MM.1S (cell line): ENCODE data around the gene ADAMTSL1.

Source experiments
- CTCF ChIP-seq: fragments of 300-600 bp; sonication (generic); IDR thresholded peaks from 2 replicates; pipeline ENCODE4 v1.5.1; 2016; ENCODE audit warnings: antibody characterized with exemption, low read length, mixed read lengths
- EZH2phosphoT487 ChIP-seq: fragments of 300-600 bp; sonication (generic); IDR thresholded peaks from 2 replicates; pipeline ENCODE4 v1.6.1; 2018; ENCODE audit warnings: antibody characterized with exemption, low read length

- TF ChIP-seq CTCF (no peak), EZH2phosphoT487 (no peak)
These were observed 90.3 kb downstream of the ADAMTSL1 start for GRCh38 chr9:18564018-18564880.
